Heart left ventricle (tissue), 13 donors: ENCODE results near the gene IGFBP5.
A peak's percentile ranks its signal among the peaks of the same experiment; 100 is the strongest.

Experiments
- POLR2A ChIP-seq, 2 donors: fragments of 450-650 bp; IDR thresholded peaks; one replicate each; pipeline ENCODE4 v1.6.1; 2017; ENCODE audit warnings: antibody characterized with exemption in 2 of 2, mild to moderate bottlenecking in 2 of 2, moderate library complexity in 2 of 2
- TF ChIP-seq, protein P1 (sequence below), 12 donors: fragments of 200-600 bp; sonication (generic) in 4 of 12; IDR thresholded peaks; one replicate each; pipeline versions ENCODE4 v1.5.0 to v1.8.0; 2018 to 2022; ENCODE audit warnings: antibody characterized with exemption in 12 of 12, mild to moderate bottlenecking in 5 of 12
- donor health status: ischemic (EF 13 %, LVEDD 7.1; RV severe dilation, severe dysfunction).
- donor health status: DM: no; HTN: yes; CAD: no.
- donor health status: DM: no; HTN: no; CAD: no.
- donor health status: ischemic (EF 25% LVEDD 6.9; RV normal size, moderate dysfunction).
- donor health status: ischemic (EF 25% LVEDD 5.7; RV mildly dilated, moderate dysfunction).
- donor health status: ischemic (EF 35%, LVEDD 5.7; RV mildly dilated, moderate dysfunction).
- donor health status: nonischemic (EF 11% LVEDD 7.7; RV severe dilation, severe dysfunction).
- donor health status: DM: yes; HTN: yes; CAD: no.
- donor health status: PGD.
- donor health status: ischemic (EF 29% LVEDD 5.4; RV normal size, mild dysfunction).
- donor health status: nonischemic (EF 23%, LVEDD 6.1; RV moderate dilation, normal function).

DNA sequence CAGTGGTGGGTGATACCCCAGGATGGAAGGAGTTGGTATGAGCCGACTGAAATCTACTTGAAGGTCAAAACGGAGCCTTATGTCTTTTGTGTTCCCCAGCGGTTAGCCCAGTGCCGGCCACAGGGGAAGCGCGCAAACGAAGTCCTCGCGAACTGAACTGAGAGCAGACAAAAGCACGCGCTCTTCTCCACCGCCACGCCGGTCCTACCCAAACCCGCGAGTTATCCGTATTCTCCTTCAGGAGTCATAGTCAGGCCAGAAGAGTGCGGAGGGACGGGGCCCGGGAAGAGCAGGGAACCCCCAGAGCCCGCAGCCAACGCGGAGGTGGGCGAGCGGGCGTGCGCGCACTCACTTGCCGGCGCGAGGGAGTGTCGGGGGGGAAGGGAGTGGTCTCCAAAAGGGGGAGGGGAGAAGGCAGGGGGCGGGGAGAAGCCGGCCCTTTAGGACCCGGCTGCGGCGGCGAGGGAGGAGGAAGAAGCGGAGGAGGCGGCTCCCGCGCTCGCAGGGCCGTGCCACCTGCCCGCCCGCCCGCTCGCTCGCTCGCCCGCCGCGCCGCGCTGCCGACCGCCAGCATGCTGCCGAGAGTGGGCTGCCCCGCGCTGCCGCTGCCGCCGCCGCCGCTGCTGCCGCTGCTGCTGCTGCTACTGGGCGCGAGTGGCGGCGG, 62.3 kb downstream of the IGFBP5 start, which contains the start of gene IGFBP2:
- TF ChIP-seq, protein P1, sequence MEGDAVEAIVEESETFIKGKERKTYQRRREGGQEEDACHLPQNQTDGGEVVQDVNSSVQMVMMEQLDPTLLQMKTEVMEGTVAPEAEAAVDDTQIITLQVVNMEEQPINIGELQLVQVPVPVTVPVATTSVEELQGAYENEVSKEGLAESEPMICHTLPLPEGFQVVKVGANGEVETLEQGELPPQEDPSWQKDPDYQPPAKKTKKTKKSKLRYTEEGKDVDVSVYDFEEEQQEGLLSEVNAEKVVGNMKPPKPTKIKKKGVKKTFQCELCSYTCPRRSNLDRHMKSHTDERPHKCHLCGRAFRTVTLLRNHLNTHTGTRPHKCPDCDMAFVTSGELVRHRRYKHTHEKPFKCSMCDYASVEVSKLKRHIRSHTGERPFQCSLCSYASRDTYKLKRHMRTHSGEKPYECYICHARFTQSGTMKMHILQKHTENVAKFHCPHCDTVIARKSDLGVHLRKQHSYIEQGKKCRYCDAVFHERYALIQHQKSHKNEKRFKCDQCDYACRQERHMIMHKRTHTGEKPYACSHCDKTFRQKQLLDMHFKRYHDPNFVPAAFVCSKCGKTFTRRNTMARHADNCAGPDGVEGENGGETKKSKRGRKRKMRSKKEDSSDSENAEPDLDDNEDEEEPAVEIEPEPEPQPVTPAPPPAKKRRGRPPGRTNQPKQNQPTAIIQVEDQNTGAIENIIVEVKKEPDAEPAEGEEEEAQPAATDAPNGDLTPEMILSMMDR (IDR thresholded peaks at IDR 0.05) = peak in 1 of 12 donors; percentile 7
- TF ChIP-seq POLR2A (IDR thresholded peaks at IDR 0.05) = no peak
